ENCODE results near the gene IFITM1.
A peak's percentile ranks its signal among the peaks of the same experiment; 100 is the strongest.
"Not testable (repeated sequence)": the region's sequence is repeated elsewhere in the genome, so short reads cannot be mapped to it uniquely, and the experiment has no call there.

The IFITM1 gene

DNA sequence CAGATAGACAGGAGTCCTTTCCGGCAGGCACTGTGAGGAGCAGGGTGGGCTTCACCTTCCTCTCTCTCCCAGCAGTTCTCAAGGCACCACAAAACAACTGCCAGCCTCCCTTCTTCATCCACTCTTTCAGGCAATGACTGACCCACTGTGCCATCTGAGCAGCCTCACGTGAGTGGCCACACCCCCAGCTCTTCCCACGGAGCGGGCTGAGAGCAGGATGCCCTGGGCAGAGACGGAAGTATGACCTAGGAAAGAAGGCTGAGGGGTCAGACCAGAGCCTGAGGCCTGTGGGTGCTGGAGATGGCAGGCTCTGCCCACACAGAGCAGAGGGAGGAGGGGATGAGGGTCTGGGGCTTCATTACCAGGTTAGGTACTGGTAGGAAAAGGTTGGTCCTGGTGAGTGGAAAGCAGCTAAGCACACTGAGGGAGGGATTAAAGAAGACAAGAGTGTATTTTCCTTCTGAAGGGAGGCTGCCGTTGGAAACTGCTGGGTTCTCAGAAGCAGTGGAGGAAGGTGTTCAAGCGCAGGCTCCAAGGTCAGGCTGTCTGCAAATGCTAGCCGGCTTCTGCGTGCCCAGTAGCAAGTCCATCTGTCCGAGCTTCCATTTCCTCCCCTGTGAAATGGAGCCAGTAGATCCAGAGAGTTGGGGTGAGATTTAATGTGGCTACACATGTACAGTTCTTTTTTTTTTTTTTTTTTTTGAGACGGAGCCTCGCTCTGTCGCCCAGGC is 31.0 kb upstream of the IFITM1 start:
- no peak for DNase-seq

DNA sequence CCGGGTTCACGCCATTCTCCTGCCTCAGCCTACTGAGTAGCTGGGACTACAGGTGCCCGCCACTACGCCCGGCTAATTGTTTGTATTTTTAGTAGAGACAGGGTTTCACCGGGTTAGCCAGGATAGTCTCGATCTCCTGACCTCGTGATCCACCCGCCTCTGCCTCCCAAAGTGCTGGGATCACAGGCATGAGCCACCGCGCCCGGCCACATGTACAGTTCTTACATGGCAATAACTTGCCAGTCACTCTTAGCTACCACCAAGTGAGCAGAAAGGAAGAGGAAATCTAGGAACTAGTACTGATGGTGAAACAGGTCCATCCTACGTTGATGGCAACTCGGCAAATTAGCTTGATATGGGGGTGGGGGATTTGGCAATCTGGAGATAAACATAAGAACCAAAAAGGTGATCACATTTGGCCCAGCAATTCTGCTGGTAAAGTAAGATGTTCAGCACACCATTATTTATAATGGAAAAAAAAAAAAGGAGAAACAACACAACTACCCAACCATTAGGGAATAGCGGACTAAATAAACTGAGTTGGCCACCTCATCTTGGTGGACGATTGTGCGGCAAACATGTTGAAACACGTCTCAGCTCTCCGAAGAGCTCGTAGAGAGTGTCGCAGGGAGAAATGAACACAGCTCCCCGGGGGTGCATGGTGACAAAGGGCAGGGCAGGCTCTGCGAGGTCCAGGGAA is 30.3 kb upstream of the IFITM1 start:
- DNase-seq, result no peak

DNA sequence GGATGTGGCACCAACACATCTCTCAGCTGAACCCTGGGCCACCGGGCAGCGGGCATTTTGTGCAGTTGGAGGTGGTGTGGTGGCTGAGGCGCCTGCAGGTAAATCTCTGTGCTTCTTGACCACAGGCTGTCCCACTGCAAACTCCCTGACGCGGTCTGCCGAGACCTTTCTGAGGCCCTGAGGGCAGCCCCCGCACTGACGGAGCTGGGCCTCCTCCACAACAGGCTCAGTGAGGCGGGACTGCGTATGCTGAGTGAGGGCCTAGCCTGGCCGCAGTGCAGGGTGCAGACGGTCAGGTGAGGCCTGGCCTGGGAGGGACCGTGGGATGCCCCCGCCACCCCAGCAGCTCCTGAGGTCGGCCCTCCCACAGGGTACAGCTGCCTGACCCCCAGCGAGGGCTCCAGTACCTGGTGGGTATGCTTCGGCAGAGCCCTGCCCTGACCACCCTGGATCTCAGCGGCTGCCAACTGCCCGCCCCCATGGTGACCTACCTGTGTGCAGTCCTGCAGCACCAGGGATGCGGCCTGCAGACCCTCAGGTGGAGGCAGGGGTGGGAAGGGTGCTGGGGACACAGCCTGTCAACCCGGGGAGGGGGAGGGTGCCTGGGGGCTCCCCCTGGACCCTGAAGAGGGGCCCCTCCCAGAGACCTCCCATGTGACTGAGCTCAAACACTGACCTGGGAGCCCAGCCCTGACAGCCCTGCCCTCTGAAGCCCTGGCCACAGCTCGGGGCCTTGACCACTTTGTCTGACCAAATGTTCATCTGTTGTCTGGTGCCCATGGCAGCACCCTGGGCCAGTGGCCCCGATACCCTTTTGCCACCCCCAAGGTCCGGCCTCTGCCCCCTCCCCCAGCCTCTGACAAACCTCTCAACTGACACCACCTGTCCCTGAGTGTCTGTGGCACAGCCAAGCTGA is 29.5 kb upstream of the IFITM1 start:
- no peak for DNase-seq

DNA sequence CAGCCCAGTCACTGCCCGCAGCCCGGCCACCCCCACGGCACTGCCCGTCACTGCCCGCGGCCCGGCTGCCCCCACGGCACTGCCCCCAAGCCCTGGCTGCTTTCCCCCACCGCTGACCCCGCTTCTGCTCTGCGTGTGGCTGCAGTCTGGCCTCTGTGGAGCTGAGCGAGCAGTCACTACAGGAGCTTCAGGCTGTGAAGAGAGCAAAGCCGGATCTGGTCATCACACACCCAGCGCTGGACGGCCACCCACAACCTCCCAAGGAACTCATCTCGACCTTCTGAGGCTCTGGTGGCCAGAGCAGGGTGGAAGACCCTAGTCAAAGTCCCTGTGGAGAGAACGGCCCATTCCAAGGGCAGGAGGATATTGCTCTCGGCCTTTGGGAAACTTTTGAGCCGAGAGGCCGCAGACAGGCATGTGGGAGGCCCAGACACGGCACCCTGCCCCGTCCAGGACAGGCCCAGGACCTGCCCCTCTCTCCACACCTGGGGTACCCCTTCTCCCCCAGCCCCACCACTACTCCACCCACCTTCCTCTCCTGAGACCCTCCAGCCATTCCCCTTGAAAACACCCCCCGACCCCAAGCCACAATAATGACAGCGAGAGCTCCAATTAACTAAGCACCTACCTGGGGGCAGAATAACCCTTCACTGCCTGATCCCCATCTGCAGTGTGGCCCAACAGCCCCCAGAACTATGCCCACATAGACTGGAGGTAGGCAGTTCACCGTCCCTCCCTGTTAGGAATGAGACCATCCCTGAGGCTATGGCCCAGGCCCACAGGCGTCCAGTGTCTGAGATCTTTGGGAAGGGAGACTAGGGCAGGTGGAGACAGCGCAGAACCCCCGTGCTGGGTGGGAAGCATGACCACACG is 28.6 kb upstream of the IFITM1 start:
- no peak for DNase-seq

DNA sequence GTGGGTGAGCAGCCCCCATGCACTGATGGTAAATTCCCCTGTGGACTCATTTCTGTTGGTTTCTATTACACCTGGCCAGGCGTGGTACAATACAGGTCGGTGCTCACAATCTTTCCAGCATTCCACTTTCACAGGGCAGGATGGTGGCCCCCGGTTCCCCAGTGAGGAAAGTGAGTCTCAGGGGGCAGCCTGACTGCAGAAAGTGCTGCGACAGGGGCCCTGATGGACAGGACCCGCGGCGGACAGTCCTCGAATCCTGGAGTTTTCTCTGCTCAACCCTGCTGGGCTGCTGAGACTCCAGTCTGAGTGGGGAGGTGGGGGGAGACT is 28.0 kb upstream of the IFITM1 start:
- no peak for DNase-seq

DNA sequence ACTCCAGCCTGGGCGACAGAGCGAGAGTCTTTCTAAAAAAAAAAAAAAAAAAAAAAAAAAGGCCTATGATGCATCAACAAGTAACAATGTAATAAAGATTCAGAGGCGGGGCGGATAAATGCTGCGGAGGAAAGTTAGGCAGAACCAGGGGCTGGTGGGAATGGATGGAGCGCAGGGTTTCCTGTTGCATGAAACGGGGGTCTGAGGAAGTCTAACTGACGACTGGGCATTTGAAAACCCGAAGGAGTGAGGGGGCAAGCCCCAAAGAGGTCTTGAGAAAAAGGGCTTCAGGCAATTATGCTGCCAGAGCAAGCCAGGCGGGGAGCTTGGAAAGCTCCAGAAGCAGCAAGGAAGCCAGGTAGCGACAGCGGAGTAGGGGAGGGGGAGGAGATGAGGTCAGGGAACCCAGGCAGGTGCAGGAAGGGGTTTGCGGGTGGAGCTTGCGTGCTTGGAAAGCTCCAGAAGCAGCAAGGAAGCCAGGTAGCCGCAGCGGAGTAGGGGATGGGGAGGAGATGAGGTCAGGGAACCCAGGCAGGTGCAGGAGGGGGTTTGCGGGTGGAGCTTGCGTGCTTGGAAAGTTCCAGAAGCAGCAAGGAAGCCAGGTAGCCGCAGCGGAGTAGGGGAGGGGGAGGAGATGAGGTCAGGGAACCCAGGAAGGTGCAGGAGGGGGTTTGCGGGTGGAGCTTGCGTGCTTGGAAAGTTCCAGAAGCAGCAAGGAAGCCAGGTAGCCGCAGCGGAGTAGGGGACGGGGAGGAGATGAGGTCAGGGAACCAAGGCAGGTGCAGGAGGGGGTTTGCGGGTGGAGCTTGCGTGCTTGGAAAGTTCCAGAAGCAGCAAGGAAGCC is 26.6 kb upstream of the IFITM1 start:
- not testable (repeated sequence) for DNase-seq

DNA sequence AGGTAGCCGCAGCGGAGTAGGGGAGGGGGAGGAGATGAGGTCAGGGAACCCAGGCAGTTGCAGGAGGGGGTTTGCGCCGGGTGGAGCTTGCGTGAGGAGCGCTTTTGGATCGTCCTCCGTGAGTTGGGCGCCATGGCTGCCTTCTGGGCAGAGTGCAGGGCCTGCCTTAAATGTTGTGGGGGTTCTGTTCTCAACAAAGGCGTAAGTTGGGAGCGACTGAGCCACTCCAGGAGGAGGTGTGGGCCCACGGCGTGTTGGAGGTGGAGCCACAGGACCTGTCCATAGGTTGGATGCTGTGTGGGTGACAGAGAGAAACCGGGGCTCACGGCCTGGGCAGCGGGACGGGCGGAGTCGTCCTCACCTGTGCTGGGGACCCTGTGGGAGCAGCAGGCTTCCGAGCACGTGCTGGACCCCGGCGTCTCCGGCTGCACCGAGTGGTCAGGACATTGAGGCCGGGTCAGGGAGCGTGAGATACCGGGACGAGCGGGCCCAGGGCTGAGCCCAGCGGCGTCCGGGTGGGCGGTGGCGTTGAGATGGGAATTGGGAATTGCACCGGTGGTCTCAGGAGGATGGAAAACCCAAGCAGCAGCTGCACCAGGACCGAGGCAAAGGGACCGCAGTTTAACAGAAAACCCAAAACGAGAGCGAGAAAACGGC is 25.9 kb upstream of the IFITM1 start:
- DNase-seq, result no peak

DNA sequence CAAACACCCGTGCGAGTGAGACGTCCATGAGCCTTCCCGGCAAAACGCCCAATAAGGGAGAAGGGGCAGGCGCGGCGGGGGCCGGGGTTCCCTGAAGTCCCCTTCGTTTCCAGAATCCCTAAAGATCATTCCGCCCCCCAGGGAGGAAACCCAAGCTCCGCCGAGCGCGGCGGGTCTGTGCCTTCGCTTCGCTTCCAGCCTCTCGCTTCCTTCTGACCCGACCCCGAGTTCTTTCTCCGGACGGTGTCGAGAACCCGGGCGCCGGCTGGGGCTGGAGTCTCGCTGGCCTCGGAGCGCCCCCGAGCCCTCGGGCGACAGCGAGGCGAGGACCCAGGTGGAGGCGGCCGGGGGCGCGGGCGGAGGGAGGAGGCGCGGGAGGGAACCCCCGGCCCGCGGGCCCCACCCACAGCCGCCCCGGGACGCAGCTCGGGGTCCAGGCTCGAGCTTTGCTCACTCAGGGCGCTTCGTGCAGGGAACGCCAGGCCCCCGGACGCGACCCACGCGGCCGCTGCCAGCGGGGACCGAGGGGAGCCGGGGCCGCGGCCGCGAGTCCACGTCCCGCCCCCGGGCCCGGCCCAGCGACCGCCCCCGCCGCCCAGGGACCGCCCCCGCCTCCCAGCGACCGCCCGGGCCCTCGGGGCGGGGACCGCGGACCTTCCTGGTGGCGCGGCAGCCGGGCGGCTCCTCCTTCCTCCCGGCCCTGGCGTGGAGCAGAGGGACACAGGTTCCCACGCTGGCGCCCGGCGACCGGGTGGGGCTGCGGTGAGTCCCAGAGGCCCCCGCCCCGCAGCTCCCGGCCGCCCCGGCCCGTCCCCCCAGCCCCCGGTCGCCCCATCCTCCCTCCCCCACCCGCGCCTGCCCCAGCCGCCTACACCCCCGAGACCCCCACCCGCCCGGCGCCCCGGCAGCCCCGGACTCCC is 25.1 kb upstream of the IFITM1 start, which contains the start of gene PGGHG:
TSS of gene PGGHG (plus strand) at position 649 of the 920 bp plus-strand sequence. CDS start 691 bp downstream, outside the sequence.
- DNase-seq, result peak; percentile 49 to 86 (median 67)

DNA sequence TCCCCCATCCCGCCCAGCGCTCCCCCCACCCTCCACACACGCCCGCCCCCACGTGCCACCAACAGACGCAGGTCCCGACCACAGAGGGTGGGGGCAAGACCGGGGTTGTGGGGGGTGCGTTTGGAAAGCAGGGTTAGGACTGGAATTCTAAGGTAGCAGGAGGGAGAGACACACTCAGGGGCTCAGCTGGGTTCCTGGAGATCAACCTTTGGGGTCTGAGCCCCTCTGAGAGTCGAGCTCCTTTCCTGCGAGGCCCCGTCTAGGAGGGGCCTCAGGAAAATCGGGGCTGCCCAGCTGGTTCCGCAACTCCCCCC is 24.5 kb upstream of the IFITM1 start:
- DNase-seq, result no peak

DNA sequence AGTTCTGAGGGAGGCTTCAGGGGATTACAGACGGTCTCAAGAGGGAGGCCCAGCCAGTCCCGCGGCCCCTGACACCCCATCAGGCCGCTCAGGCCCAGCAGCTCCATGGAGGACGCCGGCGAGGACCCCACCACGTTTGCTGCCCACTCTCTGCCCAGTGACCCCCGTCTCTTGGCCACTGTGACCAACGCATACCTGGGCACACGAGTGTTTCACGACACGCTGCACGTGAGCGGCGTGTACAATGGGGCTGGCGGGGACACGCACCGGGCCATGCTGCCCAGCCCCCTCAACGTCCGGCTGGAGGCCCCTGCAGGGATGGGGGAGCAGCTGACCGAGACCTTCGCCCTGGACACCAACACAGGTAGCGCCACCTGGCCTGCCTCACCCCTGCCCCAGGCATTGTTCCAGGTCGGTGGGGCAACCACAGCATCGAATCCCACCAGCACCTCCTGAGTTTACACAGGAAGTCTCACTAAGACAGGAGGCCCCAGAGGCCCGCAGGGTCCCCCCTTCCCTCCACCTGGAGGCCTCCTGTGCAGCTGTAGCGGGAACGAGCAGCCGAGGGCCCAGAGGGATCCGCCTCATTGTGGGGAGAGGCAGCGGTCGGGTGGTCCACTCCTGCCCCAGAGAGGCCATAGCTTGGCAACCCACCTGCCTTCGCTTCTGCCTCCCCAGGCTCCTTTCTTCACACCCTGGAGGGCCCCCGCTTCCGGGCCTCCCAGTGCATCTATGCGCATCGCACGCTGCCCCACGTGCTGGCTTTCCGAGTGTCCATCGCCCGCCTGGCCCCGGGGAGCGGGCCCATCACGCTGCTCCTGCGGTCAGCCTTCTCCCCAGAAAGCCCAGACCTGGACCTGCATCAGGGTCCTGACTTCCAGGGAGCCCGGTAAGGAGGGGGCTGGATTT is 23.9 kb upstream of the IFITM1 start:
- DNase-seq, result no peak

DNA sequence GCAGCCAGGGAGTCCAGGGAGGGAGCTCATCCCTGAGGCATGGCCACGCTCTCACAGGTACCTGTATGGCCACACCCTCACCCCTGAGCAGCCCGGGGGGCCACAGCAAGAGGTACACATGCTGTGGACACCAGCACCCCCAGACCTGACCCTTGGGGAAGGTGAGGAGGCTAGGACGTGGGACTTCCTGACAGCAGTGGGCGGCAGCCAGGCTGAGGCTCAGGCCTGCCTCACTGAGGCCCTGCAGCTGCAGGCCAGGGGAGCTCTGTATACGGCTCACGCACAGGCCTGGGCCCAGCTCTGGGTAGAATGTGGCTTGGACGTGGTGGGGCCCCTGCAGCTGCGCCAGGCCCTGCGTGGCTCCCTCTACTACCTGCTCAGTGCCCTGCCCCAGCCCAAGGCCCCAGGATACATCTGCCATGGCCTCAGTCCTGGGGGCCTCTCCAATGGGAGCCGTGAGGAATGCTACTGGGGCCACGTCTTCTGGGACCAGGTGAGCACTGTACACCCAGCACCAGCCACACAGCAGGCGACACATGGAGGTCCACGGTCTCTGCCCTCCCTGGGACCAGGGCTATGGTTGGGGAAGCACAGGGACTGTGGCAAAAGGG is 23.1 kb upstream of the IFITM1 start:
- DNase-seq, result no peak

DNA sequence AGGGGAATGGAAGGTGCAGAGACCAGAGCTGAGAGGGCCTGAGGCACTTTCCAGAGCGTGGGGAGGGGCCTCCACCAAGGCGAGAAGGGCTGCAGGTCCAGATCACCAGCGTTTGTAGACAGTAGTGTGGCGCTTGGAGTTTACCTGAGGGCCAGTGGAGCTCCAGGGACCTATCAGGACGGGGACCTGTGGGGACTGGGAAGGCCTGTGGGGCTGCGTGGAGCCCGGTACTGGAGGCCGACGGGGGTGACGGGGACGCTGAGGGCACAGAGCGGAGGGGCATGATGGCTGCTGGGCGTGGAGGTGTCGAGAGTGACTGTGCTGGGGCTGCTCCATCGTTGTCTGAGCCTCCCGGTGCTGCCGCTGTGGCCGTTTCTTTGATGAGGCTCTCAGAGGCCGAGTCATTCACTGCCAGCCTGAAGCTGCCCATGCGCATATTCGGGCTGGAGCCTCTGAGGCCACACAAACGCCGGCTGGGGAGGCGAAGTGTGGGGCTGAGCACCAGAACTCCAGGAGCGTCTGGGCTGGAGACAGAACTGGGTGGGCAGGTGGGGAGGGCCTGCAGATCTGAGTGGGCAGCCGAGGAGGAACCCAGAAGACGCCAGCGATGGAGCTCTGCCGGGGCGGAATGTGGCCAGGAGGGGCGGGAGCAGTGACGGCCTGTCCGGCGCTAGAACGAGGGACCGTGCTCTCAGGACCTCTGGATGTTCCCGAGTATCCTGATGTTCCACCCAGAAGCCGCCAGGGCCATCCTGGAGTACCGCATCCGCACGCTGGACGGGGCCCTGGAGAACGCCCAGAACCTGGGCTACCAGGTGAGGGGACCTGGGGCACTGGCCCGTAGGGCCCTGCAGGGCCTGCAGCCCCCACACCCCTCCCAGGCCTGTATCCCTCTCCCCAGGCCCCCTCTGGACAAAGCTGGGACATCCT is 22.3 kb upstream of the IFITM1 start:
- no peak for DNase-seq

DNA sequence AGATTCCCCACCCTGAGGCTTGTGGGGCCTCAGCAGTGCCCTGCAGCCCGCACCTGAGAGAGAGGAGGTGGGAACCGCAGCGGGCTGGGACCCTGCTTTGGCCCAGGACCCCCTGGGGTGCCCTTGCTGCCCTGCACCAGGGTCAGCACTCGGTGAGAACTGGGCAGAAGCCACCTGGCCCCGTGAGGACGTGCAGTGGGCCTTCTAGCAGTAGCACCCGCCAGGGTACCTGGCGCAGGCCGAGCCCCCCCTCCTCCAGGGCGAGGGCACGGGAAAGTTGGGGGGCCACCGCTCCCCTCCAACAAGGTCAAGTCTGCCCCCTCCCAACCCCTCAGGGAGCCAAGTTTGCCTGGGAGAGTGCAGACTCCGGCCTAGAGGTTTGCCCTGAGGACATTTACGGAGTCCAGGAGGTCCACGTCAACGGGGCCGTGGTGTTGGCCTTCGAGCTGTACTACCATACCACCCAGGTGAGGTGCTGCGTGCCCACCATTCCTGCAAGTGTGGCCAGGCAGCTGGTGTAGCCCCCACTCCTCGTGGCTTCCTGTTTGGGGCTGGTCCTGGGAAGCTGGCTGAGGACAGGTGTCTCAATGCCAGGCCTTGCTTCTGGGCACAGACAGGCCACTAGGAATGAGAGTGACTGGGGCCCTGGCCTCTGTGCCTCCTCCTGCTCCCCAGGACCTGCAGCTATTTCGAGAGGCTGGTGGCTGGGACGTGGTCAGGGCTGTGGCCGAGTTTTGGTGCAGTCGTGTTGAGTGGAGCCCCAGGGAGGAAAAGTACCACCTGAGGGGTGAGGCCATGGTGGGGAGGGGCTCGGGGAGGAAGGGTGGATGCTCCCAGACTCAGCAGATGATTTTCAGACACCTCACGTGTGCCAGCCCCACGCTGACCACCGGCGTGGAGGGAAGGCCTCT is 21.4 kb upstream of the IFITM1 start:
- DNase-seq, result no peak

DNA sequence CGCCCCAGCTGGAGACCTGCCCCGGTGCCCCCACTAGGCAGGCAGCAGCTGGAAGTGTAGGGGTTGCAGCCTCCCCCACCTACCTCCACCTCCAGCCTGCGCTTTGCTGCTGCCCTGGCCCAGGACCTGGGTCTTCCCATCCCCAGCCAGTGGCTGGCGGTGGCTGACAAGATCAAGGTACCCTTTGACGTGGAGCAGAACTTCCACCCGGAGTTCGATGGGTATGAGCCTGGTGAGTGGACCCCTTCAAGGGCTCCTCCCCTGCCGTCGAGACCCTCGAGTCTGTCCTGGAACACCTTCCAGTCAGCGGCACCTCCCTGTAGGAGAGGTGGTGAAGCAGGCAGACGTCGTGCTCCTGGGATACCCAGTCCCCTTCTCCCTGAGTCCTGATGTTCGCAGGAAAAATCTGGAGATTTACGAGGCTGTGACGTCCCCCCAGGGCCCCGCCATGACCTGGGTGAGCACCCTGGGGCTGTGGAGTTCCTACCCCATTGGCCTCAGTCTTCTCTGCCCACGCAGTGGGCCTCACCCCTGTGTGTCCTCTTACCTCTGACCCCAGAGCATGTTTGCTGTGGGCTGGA is 20.5 kb upstream of the IFITM1 start:
- no peak for DNase-seq

DNA sequence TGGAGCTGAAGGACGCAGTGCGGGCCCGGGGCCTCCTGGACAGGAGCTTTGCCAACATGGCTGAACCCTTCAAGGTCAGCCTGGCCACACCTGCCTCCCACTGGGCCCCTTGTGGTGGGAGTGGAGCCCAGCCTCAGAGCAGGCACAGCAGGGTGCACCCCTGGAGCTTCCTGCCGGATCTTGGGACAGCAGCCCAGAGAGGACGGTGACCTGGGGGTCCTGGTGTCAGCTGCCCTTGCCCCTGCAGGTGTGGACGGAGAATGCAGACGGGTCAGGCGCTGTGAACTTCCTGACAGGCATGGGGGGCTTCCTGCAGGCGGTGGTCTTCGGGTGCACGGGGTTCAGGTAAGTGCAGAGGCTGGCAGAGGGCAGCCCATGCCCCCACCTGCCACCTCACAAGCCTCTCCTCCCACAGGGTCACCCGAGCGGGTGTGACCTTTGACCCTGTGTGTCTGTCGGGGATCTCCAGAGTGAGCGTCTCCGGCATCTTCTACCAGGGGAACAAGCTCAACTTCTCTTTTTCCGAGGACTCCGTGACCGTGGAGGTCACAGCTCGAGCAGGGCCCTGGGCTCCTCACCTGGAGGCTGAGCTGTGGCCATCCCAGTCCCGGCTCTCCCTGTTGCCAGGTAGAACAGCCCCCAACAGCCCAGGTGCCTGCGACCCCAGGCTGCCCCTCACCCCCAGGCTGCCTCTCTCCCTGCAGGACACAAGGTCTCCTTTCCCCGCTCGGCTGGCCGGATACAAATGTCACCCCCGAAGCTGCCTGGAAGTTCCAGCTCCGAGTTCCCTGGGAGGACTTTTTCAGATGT is 19.8 kb upstream of the IFITM1 start:
- no peak for DNase-seq
